DOHH2 (cell line): Measurements from ENCODE around the gene HMX3.

Experiments
- H3F3A ChIP-seq: fragments of 200-600 bp; sonication (generic), shearing (Covaris generic); 2 replicates; pipeline ENCODE4 v1.6.0; 2016; ENCODE audit warnings: antibody characterized with exemption, mild to moderate bottlenecking; ENCODE audit not compliant: control insufficient read depth, insufficient read depth
- H3K27ac ChIP-seq: fragments of 200-600 bp; sonication (generic); 2 replicates; pipeline ENCODE4 v1.5.1; 2014; ENCODE audit warnings: low read depth, mild to moderate bottlenecking, low read length, moderate library complexity
- H3K27me3 ChIP-seq: fragments of 200-600 bp; sonication (generic); 2 replicates; pipeline ENCODE4 v1.6.1; 2014; ENCODE audit warnings: mild to moderate bottlenecking, low read length, mixed read lengths; ENCODE audit not compliant: control insufficient read depth
- H3K36me3 ChIP-seq: fragments of 200-600 bp; sonication (generic); 2 replicates; pipeline ENCODE4 v1.6.1; 2014; ENCODE audit warnings: mild to moderate bottlenecking, low read length, moderate library complexity, mixed read lengths; ENCODE audit not compliant: control insufficient read depth
- H3K4me1 ChIP-seq: fragments of 200-600 bp; sonication (generic); 2 replicates; pipeline ENCODE4 v1.6.1; 2014; ENCODE audit warnings: mild to moderate bottlenecking, low read length, mixed read lengths; ENCODE audit not compliant: control insufficient read depth
- H3K4me2 ChIP-seq: fragments of 200-600 bp; sonication (generic); 2 replicates; pipeline ENCODE4 v1.6.0; 2014; ENCODE audit warnings: mild to moderate bottlenecking, low read length, moderate library complexity
- H3K4me3 ChIP-seq: fragments of 200-600 bp; sonication (generic); 2 replicates; pipeline ENCODE4 v1.5.1; 2014; ENCODE audit warnings: mild to moderate bottlenecking, low read length, mixed read lengths
- H3K79me2 ChIP-seq: fragments of 200-600 bp; sonication (generic); 2 replicates; pipeline ENCODE4 v1.6.1; 2014; ENCODE audit warnings: mild to moderate bottlenecking, low read length, mixed read lengths; ENCODE audit not compliant: control insufficient read depth
- H3K9me2 ChIP-seq: fragments of 200-600 bp; sonication (generic); replicated peaks from 2 replicates; pipeline ENCODE4 v1.6.1; 2014; ENCODE audit warnings: mild to moderate bottlenecking, low read length, mixed read lengths; ENCODE audit not compliant: control insufficient read depth
- H3K9me3 ChIP-seq: fragments of 200-600 bp; sonication (generic); 2 replicates; pipeline ENCODE4 v1.6.1; 2014; ENCODE audit warnings: antibody characterized with exemption, low read length, mixed read lengths; ENCODE audit not compliant: control insufficient read depth, insufficient read depth
- H4K20me1 ChIP-seq: fragments of 200-600 bp; sonication (generic); 2 replicates; pipeline ENCODE4 v1.6.0; 2014; ENCODE audit warnings: low read depth, mild to moderate bottlenecking, antibody characterized with exemption, low read length, moderate library complexity; ENCODE audit not compliant: control insufficient read depth, insufficient read depth
- EZH2phosphoT487 ChIP-seq: fragments of 200-600 bp; sonication (generic); IDR thresholded peaks from 2 replicates; pipeline ENCODE4 v1.6.1; 2017; ENCODE audit warnings: borderline replicate concordance, mild to moderate bottlenecking, antibody characterized with exemption, low read length, moderate library complexity, mixed read lengths
- TF ChIP-seq, protein P1 (sequence below): fragments of 200-600 bp; sonication (generic); IDR thresholded peaks from one replicate; pipeline ENCODE4 v1.5.1; 2014; ENCODE audit warnings: antibody characterized with exemption, mild to moderate bottlenecking, low read depth, low read length; ENCODE audit not compliant: poor library complexity, severe bottlenecking

HMX3 gene

DNA sequence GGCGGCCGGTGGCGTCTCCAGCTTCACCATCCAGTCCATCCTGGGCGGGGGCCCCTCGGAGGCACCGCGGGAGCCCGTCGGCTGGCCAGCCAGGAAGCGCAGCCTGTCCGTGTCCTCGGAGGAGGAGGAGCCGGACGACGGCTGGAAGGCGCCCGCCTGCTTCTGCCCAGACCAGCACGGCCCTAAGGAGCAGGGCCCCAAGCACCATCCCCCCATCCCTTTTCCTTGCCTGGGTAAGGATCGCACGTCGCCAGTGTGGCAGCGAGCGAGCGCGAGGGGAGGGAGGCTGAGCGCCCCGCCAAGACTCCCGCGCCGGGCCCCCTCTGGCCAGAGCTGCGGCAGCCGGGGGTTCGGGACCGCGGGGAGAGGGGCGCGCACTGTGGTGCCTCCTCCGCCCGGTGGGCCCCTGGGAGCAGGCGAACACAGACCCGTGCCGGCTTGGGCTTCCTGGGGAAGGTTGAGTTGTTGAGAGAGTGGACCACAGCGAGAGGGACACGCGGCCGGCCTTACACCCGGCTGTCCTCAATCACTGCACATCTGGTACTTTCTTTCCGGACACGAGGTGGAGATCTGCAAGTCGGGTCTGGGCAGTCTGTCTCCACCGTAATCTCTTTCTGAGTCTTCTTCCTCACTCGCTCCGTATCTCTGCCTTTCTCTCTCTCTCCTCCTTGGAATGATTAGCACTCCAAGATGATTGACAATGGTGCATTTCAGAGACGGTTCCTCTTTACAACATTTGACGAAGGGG is 12.8 kb downstream of the HMX3 start:
- no peak for TF ChIP-seq EZH2phosphoT487
- TF ChIP-seq, protein P1, sequence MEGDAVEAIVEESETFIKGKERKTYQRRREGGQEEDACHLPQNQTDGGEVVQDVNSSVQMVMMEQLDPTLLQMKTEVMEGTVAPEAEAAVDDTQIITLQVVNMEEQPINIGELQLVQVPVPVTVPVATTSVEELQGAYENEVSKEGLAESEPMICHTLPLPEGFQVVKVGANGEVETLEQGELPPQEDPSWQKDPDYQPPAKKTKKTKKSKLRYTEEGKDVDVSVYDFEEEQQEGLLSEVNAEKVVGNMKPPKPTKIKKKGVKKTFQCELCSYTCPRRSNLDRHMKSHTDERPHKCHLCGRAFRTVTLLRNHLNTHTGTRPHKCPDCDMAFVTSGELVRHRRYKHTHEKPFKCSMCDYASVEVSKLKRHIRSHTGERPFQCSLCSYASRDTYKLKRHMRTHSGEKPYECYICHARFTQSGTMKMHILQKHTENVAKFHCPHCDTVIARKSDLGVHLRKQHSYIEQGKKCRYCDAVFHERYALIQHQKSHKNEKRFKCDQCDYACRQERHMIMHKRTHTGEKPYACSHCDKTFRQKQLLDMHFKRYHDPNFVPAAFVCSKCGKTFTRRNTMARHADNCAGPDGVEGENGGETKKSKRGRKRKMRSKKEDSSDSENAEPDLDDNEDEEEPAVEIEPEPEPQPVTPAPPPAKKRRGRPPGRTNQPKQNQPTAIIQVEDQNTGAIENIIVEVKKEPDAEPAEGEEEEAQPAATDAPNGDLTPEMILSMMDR: no peak
- H3K9me3 ChIP-seq: no peaks in the 10 kb centered on the region
- H3K27me3 ChIP-seq: peaks cover 54% of the 10 kb centered on the region
- H3F3A ChIP-seq: peaks cover 4% of the 10 kb centered on the region; the same call in 1 of the 2 replicates
- no peaks in the 10 kb centered on the region for H4K20me1 ChIP-seq
- H3K9me2 ChIP-seq: no peaks in the 10 kb centered on the region
- peaks cover 18% of the 10 kb centered on the region for H3K4me1 ChIP-seq
- H3K79me2 ChIP-seq: no peaks in the 10 kb centered on the region
- H3K4me2 ChIP-seq: no peak overlapping the region
- no peak overlapping the region for H3K4me3 ChIP-seq
- H3K27ac ChIP-seq: no peak overlapping the region
- H3K36me3 ChIP-seq: peaks cover 4% of the 10 kb centered on the region; the same call in 1 of the 2 replicates

DNA sequence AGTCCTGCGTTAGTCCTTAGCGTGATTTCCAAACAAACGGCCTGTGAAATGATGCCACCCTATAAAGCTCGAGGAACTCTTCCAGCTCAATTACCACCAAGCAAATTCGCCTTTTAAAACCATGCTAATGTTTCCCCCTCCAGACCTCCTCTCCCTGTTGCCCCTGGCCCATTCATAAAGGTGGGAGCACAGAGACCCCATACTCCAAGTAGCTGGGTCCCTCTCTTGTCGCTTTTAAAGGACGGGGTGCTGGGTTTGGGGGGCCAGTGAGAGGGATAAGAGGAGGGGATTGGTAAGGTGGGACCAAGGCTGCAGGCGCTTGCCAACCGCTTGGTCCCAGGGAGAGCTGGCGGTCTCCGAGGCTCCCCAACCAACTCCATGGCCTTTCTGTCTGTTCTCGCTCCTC is 13.4 kb downstream of the HMX3 start:
- Histone ChIP-seq H3K4me3 (no peak overlapping the region), H3K4me1 (peaks cover 22% of the 10 kb centered on the region), H3K79me2 (no peaks in the 10 kb centered on the region), H3F3A (peaks cover 4% of the 10 kb centered on the region; the same call in 1 of the 2 replicates), H3K4me2 (no peak overlapping the region), H3K27me3 (peaks cover 52% of the 10 kb centered on the region), H3K27ac (no peak overlapping the region), H3K9me2 (no peaks in the 10 kb centered on the region), H3K36me3 (peaks cover 5% of the 10 kb centered on the region; the same call in 1 of the 2 replicates), H3K9me3 (no peaks in the 10 kb centered on the region), H4K20me1 (no peaks in the 10 kb centered on the region)
- no peak for TF ChIP-seq EZH2phosphoT487
- TF ChIP-seq, protein P1: no peak

DNA sequence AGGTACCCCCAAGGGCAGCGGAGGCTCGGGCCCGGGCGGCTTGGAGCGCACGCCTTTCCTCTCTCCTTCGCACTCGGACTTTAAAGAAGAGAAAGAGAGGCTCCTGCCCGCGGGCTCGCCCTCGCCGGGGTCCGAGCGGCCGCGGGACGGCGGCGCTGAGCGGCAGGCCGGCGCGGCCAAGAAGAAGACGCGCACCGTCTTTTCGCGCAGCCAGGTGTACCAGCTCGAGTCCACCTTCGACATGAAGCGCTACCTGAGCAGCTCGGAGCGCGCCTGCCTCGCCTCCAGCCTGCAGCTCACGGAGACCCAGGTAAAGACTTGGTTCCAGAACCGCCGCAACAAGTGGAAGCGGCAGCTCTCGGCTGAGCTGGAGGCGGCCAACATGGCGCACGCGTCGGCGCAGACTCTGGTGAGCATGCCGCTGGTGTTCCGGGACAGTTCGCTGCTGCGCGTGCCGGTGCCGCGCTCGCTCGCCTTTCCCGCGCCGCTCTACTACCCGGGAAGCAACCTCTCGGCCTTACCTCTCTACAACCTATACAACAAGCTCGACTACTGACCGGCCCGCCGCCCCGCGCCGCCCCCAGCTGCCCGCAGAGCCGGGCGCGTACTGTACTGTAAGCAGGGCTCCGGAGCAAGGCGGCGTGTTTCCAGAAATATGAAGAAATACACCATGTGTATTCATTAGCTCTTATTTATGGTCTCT is 13.9 kb downstream of the HMX3 start:
- Histone ChIP-seq H3K9me2 (no peaks in the 10 kb centered on the region), H3K4me3 (no peak overlapping the region), H3K9me3 (no peaks in the 10 kb centered on the region), H3K27me3 (peaks cover 47% of the 10 kb centered on the region), H3K27ac (no peak overlapping the region), H4K20me1 (no peaks in the 10 kb centered on the region), H3K79me2 (peaks cover 5% of the 10 kb centered on the region), H3K4me1 (peaks cover 22% of the 10 kb centered on the region), H3K4me2 (no peak overlapping the region), H3K36me3 (peaks cover 10% of the 10 kb centered on the region), H3F3A (peaks cover 4% of the 10 kb centered on the region; the same call in 1 of the 2 replicates)
- no peak for TF ChIP-seq EZH2phosphoT487
- TF ChIP-seq, protein P1: no peak
